ENCODE data around the gene KLHL33. TPM values are rescaled to one million over a fixed set of nuclear protein-coding genes. Genes with fewer than 3 reads are reported as not detected.
A peak's percentile ranks its signal among the peaks of the same experiment; 100 is the strongest.

Gene KLHL33
- total RNA-seq, 4 donors from 2014 or later, result 0.12 to 2.0 (median 0.39) TPM

- ATAC-seq (ENCODE audit: low FRiP score), result peak; percentile 97
- no peak for TF ChIP-seq CTCF (IDR thresholded peaks at IDR 0.05)
- DNase-seq (ENCODE audit: low spot score), result peak; percentile 66
Measured at GRCh38 chr14:20412876-20413743, 22.9 kb downstream of the KLHL33 start, which contains the start of gene TEP1. Gene TEP1 (minus strand): TSS chr14:20413501. CDS start chr14:20408439, 5,062 bp downstream.

- ATAC-seq (ENCODE audit: low FRiP score) (no peak), DNase-seq (ENCODE audit: low spot score) (no peak)
- no peak for TF ChIP-seq CTCF (IDR thresholded peaks at IDR 0.05)
Measured at GRCh38 chr14:20412411-20412810, 23.6 kb downstream of the KLHL33 start.

- DNase-seq (ENCODE audit: low spot score) (no peak), ATAC-seq (ENCODE audit: low FRiP score) (no peak)
- no peak for TF ChIP-seq CTCF (IDR thresholded peaks at IDR 0.05)
Measured at GRCh38 chr14:20409226-20409625, 26.7 kb downstream of the KLHL33 start.

GRCh38 chr14:20403521-20403920, 32.4 kb downstream of the KLHL33 start:
- DNase-seq (ENCODE audit: low spot score) (no peak), ATAC-seq (ENCODE audit: low FRiP score) (no peak)
- TF ChIP-seq CTCF (IDR thresholded peaks at IDR 0.05), result no peak

- DNase-seq (ENCODE audit: low spot score) (no peak), ATAC-seq (ENCODE audit: low FRiP score) (no peak)
- TF ChIP-seq CTCF (IDR thresholded peaks at IDR 0.05), result no peak
Measured at GRCh38 chr14:20400965-20401593, 34.9 kb downstream of the KLHL33 start.

- ATAC-seq (ENCODE audit: low FRiP score) (no peak), DNase-seq (ENCODE audit: low spot score) (no peak)
- no peak for TF ChIP-seq CTCF (IDR thresholded peaks at IDR 0.05)
Measured at GRCh38 chr14:20400589-20400964, 35.4 kb downstream of the KLHL33 start.

All from omental fat pad (tissue), 4 donors.